ENCODE results near the gene WDR1. TPM values are rescaled to one million over a fixed set of nuclear protein-coding genes. Genes with fewer than 3 reads are reported as not detected.

The WDR1 gene
- total RNA-seq, 1 experiment from 2014 or later, result 237 TPM

DNA sequence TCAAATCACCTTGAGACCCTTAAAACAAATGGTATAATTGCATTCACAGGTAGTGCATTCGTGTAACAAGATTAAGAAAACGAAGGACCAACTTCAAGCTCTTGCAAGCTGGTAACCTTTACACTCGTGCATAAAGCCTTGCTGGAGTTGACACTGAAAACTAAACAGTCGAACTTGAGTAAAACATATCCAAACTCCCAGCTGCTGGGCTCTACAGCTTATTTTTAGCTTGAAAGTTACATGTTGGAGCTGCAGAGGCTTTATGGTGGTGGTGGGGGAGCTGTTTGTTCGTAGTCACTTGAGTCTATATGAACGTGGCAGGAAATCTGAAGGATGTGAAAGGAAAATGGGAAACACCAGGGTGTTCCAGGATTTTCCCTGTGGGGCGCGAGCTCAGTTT is 2.7 kb upstream of the WDR1 start:
- DNase-seq (ENCODE audit: low read depth), result no peak
- in situ Hi-C loops (cut with HindIII; ENCODE audit: low pct_unique_long_range_greater_than_20kb, low sequenced_read_pairs), result no loop called here

GRCh38 chr4:10118048-10119004 is 1.7 kb upstream of the WDR1 start:
- no peak for DNase-seq (ENCODE audit: low read depth)
- in situ Hi-C loops (cut with HindIII; ENCODE audit: low pct_unique_long_range_greater_than_20kb, low sequenced_read_pairs), result no loop called here

DNA sequence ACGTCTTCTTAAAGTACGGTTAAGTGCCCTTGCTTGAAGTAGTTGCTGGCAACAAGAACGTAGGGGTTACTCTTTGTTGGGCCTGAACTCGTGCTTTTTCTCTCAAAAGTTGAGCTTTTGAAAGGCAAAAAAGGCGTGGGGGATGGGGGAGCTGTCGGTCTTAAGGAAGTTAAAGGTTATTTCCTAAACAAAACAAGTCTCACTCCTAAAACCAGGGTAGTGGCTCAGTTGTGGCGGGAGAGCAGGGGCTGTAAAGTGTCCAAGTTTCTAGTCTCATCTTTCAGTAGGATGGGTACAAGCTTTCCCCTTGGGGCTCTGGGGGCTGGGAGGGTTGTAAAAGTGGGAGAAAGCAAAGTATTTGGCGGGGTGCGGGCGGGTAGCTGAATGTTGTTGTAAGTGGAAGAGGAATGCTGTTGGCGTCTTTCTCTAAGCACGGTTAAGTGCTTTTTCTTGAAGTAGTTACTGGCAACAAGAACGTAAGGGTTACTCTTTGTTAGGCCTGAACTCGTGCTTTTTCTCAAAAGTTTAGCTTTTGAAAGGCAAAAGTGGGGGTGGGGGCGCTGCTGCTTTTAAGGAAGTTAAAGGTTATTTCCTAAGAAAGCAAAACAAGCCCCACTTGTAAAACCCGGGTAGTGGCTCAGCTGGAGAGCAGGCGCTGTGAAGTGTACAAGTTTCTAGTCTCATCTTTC is 904 bp upstream of the WDR1 start:
- no peak for DNase-seq (ENCODE audit: low read depth)
- in situ Hi-C loops (cut with HindIII; ENCODE audit: low pct_unique_long_range_greater_than_20kb, low sequenced_read_pairs), result no loop called here

GRCh38 chr4:10115797-10116568 is 616 bp downstream of the WDR1 start:
- peak; percentile 67 for DNase-seq (ENCODE audit: low read depth)
- in situ Hi-C loops (cut with HindIII; ENCODE audit: low pct_unique_long_range_greater_than_20kb, low sequenced_read_pairs), result no loop called here

- no peak for DNase-seq (ENCODE audit: low read depth)
- in situ Hi-C loops (cut with HindIII; ENCODE audit: low pct_unique_long_range_greater_than_20kb, low sequenced_read_pairs), result no loop called here
Measured at GRCh38 chr4:10115271-10115796, 1.3 kb downstream of the WDR1 start.

GRCh38 chr4:10114607-10115006 is 2.0 kb downstream of the WDR1 start:
- in situ Hi-C loops (cut with HindIII; ENCODE audit: low pct_unique_long_range_greater_than_20kb, low sequenced_read_pairs), result no loop called here

DNA sequence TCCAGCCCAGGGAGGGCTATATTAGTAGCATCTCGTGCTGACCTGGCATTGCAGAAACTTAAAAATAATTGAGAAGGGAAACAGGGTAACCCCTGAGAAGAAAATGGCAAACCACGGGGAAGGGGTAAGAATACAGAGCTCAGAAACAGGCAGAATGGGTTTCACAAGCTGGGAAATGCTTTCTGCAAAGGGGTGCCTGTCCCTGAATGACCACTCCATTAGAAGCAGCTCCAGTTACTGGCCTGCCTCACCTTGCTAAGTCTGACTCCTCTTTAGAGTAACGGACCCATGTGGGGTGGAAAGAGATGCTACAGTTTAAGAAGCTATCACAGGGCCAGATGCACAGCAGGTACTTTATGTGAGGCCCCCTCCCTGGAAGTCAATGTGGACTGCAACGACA is 2.5 kb downstream of the WDR1 start:
- no peak for DNase-seq (ENCODE audit: low read depth)
- in situ Hi-C loops (cut with HindIII; ENCODE audit: low pct_unique_long_range_greater_than_20kb, low sequenced_read_pairs), result no loop called here

More at GRCh38 chr4:10114607-10115006, 2.0 kb downstream of the WDR1 start:
- no peak for DNase-seq (ENCODE audit: low read depth)

DNA sequence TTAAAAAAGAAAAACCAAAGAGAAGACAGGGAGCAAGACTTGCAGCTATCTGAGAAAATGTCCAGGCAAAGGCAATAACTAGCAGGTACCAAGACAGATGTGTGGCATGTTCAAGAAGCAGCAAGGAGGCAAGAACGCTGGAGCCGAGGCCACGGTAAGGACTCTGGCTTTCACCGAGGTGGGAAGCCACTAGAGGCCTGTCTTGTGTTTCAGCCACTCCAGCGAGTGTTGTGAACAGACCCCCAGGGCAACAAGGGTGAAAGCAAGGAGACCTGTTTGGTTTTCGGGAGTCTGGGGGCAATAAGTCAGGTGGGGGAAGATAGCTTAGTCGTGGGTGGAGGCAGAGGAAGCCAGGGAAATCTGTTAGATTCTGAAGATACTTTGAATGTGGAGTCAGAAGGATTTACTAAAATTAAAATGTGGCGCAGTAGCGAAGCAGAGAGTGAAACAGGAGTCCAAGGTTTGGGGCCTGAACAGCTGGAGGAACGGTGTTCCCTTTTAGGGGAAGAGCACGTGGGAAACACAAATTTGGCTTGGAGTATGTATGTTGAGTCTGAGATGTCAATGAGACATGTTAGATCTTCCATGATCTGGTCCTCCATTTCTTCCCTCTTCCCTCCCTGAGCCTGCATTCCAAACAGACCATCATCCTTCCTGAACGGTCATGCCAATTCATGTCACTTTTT is 3.1 kb downstream of the WDR1 start:
- DNase-seq (ENCODE audit: low read depth), result no peak
- in situ Hi-C loops (cut with HindIII; ENCODE audit: low pct_unique_long_range_greater_than_20kb, low sequenced_read_pairs), result no loop called here

GRCh38 chr4:10112658-10113284 is 3.8 kb downstream of the WDR1 start:
- DNase-seq (ENCODE audit: low read depth), result no peak
- in situ Hi-C loops (cut with HindIII; ENCODE audit: low pct_unique_long_range_greater_than_20kb, low sequenced_read_pairs), result no loop called here

- in situ Hi-C loops (cut with HindIII; ENCODE audit: low pct_unique_long_range_greater_than_20kb, low sequenced_read_pairs), result no loop called here
- no peak for DNase-seq (ENCODE audit: low read depth)
Measured at GRCh38 chr4:10111067-10111801, 5.4 kb downstream of the WDR1 start.

GRCh38 chr4:10109995-10110670 is 6.5 kb downstream of the WDR1 start:
- DNase-seq (ENCODE audit: low read depth), result no peak
- in situ Hi-C loops (cut with HindIII; ENCODE audit: low pct_unique_long_range_greater_than_20kb, low sequenced_read_pairs), result no loop called here

DNA sequence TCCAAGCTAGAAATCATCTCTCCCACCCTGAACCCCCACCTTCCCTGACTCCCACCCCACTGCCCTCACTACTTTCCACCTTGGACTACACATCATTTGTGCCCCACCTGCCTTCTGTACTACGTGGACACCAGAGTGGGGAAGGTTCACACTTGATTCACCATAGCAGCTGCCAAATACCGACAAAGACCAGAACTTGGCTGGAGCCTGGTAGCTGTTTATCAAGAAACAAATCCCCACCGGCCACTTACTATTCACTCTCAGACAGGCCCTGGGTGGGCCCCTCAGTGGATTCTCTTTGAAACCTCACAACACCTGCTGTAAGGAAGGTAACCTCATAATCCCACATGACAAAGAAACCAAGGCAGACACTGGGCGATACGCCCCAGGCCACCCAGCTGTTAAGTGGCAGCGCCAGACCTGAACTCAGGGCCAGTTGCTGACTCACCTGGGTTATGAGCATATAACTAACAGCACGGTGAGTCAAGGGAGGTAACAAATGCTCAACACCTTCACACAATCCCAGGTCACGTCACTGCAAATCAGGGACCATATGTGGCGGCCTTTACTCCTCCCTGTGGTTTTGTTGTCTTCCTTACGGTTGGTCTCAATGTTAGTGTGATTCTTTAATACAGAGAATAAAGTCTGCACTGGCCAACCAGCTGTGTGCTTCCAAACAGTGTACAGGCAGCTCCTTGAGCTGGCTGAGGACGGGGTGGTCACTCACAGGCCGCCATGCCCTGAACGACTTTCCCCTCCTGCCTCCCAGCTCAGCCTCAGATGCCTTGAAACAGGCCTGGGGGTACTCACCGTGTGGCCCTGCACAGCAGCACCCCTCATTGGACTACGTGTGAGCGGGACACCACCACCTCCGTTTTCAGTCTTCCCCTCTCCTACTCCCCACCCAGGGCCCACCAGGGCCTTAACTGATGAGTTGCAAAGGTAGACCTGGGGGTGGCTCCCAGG is 7.5 kb downstream of the WDR1 start:
- in situ Hi-C loops (cut with HindIII; ENCODE audit: low pct_unique_long_range_greater_than_20kb, low sequenced_read_pairs), result no loop called here
- DNase-seq (ENCODE audit: low read depth), result no peak

DNA sequence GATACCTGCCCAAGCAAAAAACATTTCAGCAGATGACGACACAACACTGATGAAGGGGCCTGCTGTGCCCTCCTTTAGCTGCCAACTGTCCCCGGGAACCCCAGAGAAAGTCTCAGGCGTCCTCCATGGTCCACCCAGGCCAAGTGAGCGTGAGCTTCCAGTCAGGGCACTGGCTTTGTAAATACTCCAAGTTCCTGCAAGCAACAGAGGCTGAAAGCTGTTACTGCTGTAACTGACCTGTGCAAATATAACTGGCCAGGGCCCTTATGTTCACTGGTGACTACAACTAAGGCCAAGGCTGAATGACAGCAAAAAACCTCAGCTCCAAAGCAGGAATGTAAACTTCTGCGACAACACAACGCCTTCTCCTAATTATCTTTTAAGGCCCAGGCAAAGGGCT is 8.2 kb downstream of the WDR1 start:
- in situ Hi-C loops (cut with HindIII; ENCODE audit: low pct_unique_long_range_greater_than_20kb, low sequenced_read_pairs), result no loop called here
- DNase-seq (ENCODE audit: low read depth), result no peak

DNA sequence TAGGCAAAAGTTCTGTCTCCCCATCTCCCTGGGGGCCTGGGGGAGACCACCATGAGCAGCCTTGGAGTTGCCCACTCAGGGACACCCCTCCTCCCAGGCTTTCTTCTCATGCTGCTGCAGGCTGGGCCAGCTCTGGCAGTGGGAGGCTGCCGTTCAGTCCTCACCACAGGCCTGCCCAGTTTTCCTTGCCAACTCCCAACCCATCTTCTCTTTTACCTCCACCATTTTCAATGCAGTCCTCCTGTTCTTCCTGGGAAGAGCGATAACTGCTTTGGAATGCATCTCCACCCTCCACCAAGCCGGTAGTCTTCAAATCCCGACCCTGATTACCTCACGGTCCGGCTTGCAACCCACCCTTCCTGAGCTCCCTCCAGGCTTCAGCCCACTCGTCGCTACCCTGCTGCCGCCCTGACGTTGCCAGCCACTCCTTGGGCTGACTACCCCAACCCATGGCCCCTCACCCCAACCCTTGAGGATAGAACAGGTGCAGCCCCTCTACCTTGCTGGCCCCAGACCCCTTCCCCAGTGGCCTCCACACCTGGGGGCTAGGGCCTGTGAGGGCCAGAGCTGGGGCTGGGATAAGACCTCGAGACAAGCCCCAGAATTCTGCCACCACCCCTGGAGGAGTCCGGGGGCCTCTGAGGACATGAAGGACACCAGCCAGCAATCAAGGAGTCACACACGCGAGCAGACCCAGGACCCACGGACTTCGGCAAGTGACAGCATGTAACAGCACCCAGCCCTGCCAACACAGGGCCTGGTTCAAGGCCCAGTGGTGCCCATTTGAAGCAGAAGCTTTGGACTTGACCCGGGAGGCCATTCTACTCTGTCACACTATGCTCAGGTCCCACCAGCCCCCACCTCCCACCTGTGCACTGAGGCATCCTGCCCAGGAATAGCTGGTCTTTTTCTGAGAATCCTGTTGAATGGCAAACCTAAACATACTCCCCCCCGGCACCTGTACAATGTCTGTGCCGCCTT is 9.2 kb downstream of the WDR1 start:
- no peak for DNase-seq (ENCODE audit: low read depth)
- in situ Hi-C loops (cut with HindIII; ENCODE audit: low pct_unique_long_range_greater_than_20kb, low sequenced_read_pairs), result no loop called here
